ENCODE data around the gene SLC20A1. TPM values are rescaled to one million over a fixed set of nuclear protein-coding genes. Genes with fewer than 3 reads are reported as not detected.

The SLC20A1 gene
- total RNA-seq, 4 donors from 2014 or later = 15.6 to 40.3 (median 23.9) TPM

DNA sequence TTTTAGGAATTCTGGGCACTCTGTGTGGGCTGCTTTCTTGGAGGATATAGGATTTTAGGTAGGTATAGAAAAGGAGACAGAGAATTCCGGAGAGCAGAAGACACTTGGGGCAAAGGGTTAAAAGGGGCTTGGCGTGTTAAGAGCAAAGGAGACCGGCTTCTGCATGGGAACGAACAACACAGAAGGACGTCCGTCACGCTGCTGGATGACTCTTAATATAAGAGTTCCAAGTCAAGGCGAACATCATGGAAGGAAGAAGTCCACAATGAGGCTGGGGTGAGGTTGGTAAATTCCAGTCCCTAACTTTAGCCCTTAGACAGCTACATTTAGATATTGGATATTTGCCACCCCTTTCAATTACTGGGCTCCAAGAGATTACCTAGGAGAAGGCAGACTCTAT, 15.9 kb upstream of the SLC20A1 start:
- TF ChIP-seq POLR2A (IDR thresholded peaks at IDR 0.05) = no peak
- TF ChIP-seq, protein P1, sequence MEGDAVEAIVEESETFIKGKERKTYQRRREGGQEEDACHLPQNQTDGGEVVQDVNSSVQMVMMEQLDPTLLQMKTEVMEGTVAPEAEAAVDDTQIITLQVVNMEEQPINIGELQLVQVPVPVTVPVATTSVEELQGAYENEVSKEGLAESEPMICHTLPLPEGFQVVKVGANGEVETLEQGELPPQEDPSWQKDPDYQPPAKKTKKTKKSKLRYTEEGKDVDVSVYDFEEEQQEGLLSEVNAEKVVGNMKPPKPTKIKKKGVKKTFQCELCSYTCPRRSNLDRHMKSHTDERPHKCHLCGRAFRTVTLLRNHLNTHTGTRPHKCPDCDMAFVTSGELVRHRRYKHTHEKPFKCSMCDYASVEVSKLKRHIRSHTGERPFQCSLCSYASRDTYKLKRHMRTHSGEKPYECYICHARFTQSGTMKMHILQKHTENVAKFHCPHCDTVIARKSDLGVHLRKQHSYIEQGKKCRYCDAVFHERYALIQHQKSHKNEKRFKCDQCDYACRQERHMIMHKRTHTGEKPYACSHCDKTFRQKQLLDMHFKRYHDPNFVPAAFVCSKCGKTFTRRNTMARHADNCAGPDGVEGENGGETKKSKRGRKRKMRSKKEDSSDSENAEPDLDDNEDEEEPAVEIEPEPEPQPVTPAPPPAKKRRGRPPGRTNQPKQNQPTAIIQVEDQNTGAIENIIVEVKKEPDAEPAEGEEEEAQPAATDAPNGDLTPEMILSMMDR (IDR thresholded peaks at IDR 0.05) = no peak
- Histone ChIP-seq H3K4me3 (replicated peaks in 1 of 3) (no peak overlapping the region), H3K27ac (no peak overlapping the region), H3K4me1 (peaks cover 13 to 43% of the 10 kb centered on the region in 2 donors), H3K36me3 (no peaks in the 10 kb centered on the region), H3K27me3 (no peaks in the 10 kb centered on the region), H3K9me3 (no peaks in the 10 kb centered on the region)
- intact Hi-C loops (cut with DNase I) = loop anchor here (5.0 kb wide), 1 partner anchor 97 kb away; no protein-coding TSS in a partner anchor
- no peak for DNase-seq
- WGBS, 2 donors = 69 to 72% methylated on average over 8 of the region's 8 CpGs

DNA sequence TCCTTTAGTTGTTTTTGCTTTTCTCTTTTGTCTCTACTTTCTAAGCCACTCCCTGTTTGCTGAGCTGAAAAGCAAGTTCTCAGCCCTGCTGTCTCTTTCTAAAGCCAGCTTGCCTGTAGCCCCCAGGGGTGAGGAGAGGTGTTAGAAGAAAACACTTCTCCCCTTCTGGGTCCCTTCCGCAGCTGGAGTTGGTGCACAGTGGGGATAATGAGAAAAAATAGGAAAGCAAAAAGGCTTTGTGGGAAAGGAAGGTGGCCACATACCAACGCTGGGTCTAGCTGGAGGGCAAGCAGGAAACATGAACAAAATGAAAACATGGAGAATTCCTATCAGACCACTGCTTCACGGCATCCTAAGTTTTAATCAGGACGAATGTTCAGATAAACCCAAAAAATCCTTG, 15.5 kb upstream of the SLC20A1 start:
- H3K4me1 ChIP-seq = peaks cover 13 to 43% of the 10 kb centered on the region in 2 donors
- no peak overlapping the region for H3K27ac ChIP-seq
- H3K4me3 ChIP-seq (replicated peaks in 1 of 3) = no peak overlapping the region
- 75% methylated on average over 4 of the region's 4 CpGs for WGBS, 2 donors
- H3K9me3 ChIP-seq = no peaks in the 10 kb centered on the region
- intact Hi-C loops (cut with DNase I) = no loop called here
- TF ChIP-seq POLR2A (IDR thresholded peaks at IDR 0.05) = no peak
- TF ChIP-seq, protein P1 (IDR thresholded peaks at IDR 0.05) = no peak
- no peaks in the 10 kb centered on the region for H3K36me3 ChIP-seq
- DNase-seq = no peak
- no peaks in the 10 kb centered on the region for H3K27me3 ChIP-seq

DNA sequence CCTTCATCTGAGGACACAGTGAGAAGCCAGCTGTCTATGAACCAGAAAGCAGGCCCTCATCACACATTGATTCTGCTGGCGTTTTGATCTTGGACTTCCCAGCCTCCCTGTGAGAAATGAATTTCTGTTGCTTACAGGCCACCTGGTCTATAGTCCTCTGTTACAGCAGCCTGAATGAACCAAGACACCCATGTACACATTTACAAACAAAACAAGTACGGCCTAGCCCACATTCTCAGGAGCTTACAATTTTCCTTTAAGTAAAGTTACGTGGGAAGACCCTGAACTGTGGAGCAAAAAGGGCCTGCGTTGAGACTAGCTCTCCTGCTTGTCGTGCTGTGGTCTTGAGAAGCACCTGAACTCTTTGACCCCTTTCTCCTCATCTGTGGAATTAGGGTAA, 12.0 kb upstream of the SLC20A1 start:
- no peak for DNase-seq
- Histone ChIP-seq H3K27me3 (no peaks in the 10 kb centered on the region), H3K4me3 (replicated peaks in 1 of 3) (no peak overlapping the region), H3K9me3 (no peaks in the 10 kb centered on the region), H3K4me1 (peaks cover 13 to 21% of the 10 kb centered on the region in 2 donors), H3K36me3 (no peaks in the 10 kb centered on the region), H3K27ac (peak overlapping the region; percentile 56 to 79 (median 68))
- WGBS, 2 donors = 74 to 84% methylated on average over 5 of the region's 5 CpGs
- TF ChIP-seq POLR2A (IDR thresholded peaks at IDR 0.05) = no peak
- intact Hi-C loops (cut with DNase I) = no loop called here

DNA sequence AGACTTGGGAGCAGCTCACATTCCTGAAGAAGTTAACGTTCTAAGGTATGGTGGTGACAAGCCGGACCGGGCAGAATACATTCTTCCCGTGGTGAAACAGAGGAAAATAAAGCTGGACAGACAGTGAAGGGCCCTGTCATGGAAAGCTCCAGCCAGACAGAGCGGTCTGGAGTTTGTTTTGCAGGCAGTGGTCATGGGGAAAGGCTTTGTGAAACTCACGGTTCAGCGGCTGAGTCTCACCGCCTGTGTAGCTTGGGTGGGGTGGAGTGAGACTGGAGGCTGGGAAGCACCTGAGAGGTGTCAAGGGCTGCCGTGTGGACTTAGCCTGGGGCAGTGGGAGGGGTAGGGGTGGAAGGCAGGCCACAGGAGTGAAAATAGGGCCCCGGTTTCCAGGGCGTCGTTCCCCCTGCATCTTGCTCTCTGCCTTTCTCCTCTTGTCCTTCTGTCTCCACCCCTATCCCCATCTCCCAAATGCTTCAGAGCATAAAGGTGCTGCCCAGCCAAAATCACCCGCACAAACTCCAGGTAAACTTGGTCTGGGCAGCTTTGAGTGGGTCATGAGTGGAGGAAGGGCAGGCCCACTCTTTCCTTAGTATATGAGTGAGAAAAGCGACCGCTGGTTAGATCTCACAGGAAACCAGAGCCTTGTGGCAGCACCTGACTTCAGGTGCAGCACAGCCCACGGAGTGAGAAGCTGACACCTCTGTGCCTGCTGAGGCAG, 11.4 kb upstream of the SLC20A1 start:
- 36 to 63% methylated on average over 16 of the region's 16 CpGs for WGBS, 2 donors
- TF ChIP-seq, protein P1 (IDR thresholded peaks at IDR 0.05) = no peak
- peak in 1 of 2 donors; percentile 33 for TF ChIP-seq POLR2A (IDR thresholded peaks at IDR 0.05)
- peak; percentile 82 to 85 for DNase-seq
- Histone ChIP-seq H3K9me3 (no peaks in the 10 kb centered on the region), H3K27me3 (no peaks in the 10 kb centered on the region), H3K36me3 (no peaks in the 10 kb centered on the region), H3K4me3 (replicated peaks in 1 of 3) (no peak overlapping the region), H3K27ac (peak overlapping the region; percentile 56 to 79 (median 68)), H3K4me1 (peaks cover 13 to 21% of the 10 kb centered on the region in 2 donors)
- intact Hi-C loops (cut with DNase I) = no loop called here

DNA sequence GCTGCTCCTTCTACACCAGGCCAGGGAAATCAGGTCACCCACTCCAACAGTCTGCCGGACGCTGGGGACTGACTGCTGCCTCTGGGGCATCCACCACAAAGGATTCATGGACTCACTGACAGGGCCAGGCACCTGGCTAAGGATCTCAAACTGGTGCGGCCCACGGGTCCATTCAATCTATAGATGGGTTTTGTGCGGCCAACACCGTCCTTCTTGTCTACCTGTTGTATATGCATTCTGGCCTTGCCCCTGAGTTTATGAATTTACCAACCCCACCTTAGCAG, 10.9 kb upstream of the SLC20A1 start:
- no peaks in the 10 kb centered on the region for H3K27me3 ChIP-seq
- H3K27ac ChIP-seq = peak overlapping the region in 1 of 3 donors; percentile 79
- no peaks in the 10 kb centered on the region for H3K9me3 ChIP-seq
- no peak overlapping the region for H3K4me3 ChIP-seq (replicated peaks in 1 of 3)
- DNase-seq = no peak
- 95 to 97% methylated on average over 4 to 6 of the region's 6 CpGs for WGBS, 2 donors
- no peak for TF ChIP-seq POLR2A (IDR thresholded peaks at IDR 0.05)
- TF ChIP-seq, protein P1 (IDR thresholded peaks at IDR 0.05) = no peak
- no peaks in the 10 kb centered on the region for H3K36me3 ChIP-seq
- H3K4me1 ChIP-seq = peaks cover 13 to 21% of the 10 kb centered on the region in 2 donors
- intact Hi-C loops (cut with DNase I) = no loop called here

All from thyroid gland (tissue), 4 donors.